GM18861 (cell line): ENCODE data around the gene ZBTB9.

Experiments
- ATAC-seq: cut with Tn5 transposase; IDR thresholded peaks from one replicate; pipeline ENCODE4 v1.9.1; 2021; ENCODE audit not compliant: unreplicated experiment

ZBTB9 gene

DNA sequence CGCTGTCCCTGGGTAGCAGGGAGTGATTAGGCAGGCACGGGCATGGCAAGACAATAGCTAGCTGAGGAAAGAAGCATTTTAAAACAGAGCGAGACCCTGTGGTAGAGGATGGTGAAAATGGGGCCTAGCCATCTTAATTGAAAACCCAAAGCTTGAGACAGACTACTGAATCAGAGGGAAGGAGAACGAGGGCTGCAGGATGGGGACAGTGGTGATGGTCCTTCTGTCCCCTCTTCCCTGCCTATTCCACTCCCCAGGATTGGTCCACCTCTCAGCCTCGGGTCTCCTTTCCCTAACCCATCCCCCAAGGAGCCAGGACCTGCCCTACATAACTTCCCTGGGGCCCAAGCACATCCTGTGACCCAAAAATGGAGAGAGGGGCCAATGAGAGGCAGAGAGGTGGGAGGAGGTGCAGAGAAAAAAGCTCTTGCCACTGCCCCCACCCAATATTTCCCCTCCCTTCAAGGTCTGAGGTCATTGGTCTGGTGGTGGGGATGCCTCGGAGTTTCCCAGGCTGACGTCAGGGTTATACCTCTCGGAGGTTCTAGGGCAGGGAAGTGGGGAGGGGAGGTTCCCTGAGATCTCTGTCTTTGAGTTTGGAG is 35.6 kb upstream of the ZBTB9 start:
- no peak for ATAC-seq

DNA sequence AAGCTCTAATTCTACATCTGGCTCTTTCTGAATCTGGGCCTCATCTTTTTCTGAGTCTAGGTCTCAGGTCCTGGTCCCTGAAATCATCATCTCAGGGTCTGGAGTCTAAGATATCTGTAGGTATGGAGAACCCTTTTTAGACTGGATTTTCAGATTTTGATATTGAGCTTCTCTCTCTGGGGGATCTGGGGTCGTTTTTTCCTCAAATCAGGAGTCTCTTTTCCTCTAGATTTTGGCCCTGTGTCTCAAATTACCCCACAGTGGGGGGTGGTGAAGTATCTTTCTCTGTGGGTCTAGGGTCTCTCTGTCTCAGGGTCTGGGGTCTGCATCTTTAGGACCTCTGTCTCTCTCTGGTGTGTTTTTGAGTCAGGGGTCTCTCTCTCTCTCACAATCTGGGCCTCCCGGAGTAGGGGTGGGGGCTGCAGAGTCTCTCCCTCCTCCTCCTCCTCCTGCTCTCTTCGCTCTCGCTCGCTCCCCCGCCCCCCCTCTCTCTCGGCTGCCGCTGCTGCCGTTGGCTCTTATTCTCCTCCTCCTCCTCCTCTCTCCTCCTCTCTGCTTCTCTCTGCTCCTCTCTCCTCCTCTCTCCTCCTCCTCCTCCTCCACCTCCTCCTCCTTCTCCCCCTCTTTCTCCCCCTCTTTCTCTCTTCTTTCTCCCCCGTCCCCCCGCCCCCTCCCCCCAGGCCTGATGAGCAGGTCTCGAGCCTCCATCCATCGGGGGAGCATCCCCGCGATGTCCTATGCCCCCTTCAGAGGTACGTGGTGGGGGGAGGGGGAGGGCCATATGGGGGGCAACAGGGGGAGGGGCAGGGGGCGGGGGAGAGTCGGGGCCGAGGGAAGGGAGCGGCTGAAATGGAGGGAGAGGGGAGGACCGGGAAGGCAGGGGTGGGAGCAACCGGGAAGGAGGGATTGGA is 34.5 kb upstream of the ZBTB9 start, which contains the start of gene SYNGAP1:
Gene SYNGAP1, plus strand, starts transcription at position 486 of the 911 bp plus-strand sequence. Its CDS starts 200 bp downstream, at position 686.
- no peak for ATAC-seq

- ATAC-seq, result no peak
Observed at GRCh38 chr6:33420491-33421343, 33.7 kb upstream of the ZBTB9 start.

GRCh38 chr6:33421344-33421643 is 33.1 kb upstream of the ZBTB9 start:
- ATAC-seq, result no peak

- no peak for ATAC-seq
Observed at GRCh38 chr6:33423777-33424176, 30.6 kb upstream of the ZBTB9 start.

- no peak for ATAC-seq
Observed at GRCh38 chr6:33424855-33425667, 29.3 kb upstream of the ZBTB9 start.

- no peak for ATAC-seq
Observed at GRCh38 chr6:33425668-33426577, 28.5 kb upstream of the ZBTB9 start.

DNA sequence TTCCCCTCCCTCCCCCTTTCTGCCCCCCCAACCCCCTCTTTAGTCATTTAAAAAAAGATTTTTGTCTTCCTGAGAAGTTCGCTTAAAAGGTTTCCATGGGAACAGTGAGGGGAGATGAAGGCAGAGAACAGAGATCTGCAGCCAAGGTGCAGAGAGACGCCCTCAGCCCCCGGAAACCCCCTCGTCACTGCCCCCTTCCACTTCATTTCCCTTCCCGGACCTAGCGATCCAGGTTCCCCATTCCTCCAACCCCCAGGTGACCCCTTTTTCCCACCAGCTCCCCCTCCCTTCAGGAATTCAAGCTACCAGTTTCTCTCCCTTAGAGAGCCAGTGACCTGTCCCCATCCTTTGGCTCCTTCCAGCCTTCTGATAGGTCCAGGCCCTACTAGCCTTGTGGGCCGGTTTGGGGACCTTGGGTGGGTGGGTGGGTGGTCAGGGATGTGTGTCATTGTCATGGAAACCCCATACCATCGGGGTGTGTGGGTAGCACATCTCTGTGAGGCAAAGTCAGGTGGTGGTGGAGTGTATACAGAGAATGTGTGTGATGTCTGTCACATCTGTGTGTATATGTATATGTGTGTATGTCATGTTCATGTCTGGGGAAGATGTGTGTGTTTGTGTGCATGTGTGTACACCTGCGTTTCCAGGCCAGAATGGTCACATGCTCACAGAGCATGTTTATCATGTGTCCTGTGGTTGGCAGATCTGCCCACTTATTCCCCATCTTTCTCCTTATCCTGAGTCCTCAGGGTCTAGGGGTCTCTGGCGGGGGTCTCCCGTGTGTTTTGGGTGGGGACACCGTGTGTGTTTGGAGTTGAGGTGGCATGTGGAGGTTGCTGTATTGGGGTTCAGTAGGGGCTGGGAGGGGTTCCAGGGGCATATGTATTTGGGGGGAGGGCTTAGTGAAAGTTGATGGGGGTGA is 27.5 kb upstream of the ZBTB9 start:
- no peak for ATAC-seq

DNA sequence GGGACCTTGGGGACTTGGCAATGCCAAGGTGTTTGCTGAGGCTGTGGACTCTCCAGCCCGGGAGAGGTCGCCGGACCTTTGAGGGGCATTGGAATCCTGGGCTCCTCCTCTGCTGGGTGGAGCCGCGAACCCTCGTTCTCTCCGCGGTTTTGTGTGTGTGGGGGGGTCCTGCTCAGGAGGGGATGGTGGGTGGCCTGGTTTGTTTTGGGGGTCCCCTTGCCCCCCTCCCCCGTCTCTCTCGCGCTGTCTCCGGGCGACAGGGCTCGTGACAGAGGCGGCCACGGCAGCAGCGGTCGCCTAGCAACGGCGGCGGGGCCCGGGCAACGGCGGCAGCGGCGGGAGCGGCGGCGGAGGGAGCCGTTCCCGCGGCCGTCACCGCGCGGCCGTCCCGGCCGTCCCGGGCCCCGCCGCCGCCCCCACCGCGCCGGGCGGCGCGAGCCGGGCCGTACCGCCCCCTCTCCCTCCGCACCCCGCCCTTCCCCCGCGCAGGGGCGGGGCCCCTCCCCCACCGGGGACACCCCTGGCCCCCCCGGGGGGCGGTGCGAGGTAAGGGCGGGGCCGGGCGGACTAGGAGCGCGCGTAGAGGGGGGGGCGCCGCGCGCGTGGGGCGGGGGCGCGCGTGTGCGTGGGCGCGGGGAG is 26.7 kb upstream of the ZBTB9 start:
- ATAC-seq, result no peak

GRCh38 chr6:33428224-33428965 is 26.0 kb upstream of the ZBTB9 start:
- ATAC-seq, result no peak

- no peak for ATAC-seq
Observed at GRCh38 chr6:33428966-33429749, 25.2 kb upstream of the ZBTB9 start.

DNA sequence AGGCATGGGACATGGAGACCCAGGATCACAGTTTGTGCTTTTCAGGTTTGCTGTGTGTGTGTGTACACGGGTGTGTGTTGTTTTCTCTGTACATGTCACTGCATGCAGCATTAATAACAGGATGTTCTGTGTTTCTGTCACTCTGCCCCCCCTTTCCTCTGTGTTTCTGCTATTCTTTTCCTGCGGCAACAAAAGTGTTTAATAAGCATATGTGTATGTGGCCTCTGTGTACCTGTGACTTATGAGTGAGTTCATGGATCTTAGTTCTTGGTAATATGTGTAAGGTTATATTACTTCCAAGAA is 24.7 kb upstream of the ZBTB9 start:
- ATAC-seq, result no peak

GRCh38 chr6:33430334-33430733 is 24.0 kb upstream of the ZBTB9 start:
- ATAC-seq, result no peak

GRCh38 chr6:33430991-33431879 is 23.1 kb upstream of the ZBTB9 start:
- no peak for ATAC-seq

DNA sequence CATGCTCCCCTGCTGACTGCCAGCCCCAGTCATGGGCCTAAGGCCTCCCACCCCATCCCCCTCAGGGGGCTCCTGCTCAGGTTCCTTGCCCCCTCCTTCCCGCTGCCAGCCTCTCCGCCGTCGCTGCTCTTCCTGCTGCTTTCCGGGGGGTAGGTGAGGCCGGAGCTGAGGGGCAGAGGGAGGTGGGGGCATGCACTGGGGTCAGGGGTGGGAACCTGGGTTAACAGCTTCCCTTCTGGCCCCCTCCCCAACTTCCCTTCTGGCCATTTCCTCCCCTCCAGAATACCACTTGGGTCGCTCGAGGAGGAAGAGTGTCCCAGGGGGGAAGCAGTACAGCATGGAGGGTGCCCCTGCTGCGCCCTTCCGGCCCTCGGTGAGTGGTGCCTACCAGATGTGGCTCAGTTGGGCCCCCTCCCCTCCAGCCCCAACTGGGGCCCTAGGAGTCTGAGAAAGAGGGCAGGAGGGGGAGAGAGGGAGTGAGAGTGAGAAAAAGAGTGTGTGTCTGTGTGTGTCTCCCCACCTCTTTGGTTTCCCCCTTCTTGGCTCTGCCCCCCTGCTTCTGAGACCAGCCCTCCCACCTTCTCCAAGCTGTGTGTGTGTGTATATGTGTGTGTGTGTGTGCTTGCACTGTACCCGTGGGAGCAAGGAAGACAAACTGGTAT is 22.4 kb upstream of the ZBTB9 start:
- no peak for ATAC-seq
